Measurements from ENCODE around the gene KMT5C.

DNA sequence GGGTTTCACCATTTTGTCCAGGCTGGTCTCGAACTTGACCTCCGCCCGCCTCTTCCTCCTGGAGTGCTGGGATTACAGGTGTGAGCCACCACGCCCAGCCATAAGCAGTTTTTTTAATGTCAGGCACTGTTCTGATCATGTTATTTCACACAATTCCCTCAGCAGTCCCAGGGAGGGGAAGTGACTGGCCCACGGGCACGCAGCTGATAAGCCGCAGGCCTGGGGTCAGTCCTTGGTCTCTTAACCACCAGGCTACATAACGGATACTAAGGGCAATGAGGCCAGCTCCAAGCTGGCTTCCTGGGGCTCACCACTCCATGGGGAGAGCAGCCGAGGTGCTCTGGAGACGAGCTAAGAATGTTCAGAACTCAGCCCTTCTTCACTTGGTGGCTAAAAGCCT, 42.4 kb upstream of the KMT5C start:
- TF ChIP-seq POLR2A (IDR thresholded peaks at IDR 0.05): no peak
- TF ChIP-seq, protein P1, sequence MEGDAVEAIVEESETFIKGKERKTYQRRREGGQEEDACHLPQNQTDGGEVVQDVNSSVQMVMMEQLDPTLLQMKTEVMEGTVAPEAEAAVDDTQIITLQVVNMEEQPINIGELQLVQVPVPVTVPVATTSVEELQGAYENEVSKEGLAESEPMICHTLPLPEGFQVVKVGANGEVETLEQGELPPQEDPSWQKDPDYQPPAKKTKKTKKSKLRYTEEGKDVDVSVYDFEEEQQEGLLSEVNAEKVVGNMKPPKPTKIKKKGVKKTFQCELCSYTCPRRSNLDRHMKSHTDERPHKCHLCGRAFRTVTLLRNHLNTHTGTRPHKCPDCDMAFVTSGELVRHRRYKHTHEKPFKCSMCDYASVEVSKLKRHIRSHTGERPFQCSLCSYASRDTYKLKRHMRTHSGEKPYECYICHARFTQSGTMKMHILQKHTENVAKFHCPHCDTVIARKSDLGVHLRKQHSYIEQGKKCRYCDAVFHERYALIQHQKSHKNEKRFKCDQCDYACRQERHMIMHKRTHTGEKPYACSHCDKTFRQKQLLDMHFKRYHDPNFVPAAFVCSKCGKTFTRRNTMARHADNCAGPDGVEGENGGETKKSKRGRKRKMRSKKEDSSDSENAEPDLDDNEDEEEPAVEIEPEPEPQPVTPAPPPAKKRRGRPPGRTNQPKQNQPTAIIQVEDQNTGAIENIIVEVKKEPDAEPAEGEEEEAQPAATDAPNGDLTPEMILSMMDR (IDR thresholded peaks at IDR 0.05): no peak
